ENCODE measurements around the gene SPPL2C. TPM values are rescaled to one million over a fixed set of nuclear protein-coding genes. Genes with fewer than 3 reads are reported as not detected.

The SPPL2C gene, protein sequence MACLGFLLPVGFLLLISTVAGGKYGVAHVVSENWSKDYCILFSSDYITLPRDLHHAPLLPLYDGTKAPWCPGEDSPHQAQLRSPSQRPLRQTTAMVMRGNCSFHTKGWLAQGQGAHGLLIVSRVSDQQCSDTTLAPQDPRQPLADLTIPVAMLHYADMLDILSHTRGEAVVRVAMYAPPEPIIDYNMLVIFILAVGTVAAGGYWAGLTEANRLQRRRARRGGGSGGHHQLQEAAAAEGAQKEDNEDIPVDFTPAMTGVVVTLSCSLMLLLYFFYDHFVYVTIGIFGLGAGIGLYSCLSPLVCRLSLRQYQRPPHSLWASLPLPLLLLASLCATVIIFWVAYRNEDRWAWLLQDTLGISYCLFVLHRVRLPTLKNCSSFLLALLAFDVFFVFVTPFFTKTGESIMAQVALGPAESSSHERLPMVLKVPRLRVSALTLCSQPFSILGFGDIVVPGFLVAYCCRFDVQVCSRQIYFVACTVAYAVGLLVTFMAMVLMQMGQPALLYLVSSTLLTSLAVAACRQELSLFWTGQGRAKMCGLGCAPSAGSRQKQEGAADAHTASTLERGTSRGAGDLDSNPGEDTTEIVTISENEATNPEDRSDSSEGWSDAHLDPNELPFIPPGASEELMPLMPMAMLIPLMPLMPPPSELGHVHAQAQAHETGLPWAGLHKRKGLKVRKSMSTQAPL
- total RNA-seq: not detected

GRCh38 chr17:45844695-45845375, at the start of gene SPPL2C:
SPPL2C (plus strand) TSS chr17:45844881; CDS start chr17:45844907, 26 bp downstream.
- no peak for DNase-seq

DNA sequence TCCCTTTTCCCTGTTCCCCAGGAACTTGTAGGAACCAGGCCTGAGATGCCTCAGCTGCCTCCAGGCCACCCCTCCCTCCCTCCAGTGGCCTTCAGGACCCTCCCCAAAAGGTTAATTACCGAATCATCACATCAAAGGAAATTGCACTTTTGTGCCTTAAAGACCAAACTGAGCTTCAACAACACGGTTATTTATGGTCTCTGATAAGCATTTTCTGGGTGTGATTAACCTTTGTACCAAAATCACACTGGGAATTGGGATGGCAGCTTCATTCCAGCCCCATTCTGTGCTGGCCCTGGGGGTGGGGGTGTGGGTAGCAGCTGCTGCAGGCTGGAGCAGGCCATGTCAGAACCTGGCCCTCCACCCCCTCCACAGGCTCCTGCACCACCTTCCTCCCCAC, 43.9 kb upstream of the SPPL2C start:
- DNase-seq: no peak

- no peak for DNase-seq
Observed at GRCh38 chr17:45801421-45801820, 43.3 kb upstream of the SPPL2C start.

- no peak for DNase-seq
Observed at GRCh38 chr17:45808845-45809244, 35.8 kb upstream of the SPPL2C start.

DNA sequence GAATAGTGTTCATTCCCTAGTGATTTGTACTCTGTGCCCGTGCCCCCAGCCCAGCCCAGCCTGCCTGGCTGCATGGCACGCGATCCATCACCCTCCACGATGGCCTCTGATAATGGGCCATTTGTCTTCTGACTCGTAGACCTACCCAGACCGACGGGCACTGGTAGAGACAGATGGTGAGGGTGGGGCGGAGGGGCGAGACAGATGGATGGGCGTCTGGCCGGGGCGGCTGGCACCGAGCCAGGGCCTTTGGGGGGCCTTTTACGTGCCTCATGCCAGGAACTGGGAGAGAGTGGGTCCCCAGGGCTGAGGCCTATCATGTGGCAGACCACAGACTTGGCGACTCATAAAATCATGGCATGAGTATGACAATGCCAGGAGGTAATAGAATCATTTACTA, 35.2 kb upstream of the SPPL2C start:
- DNase-seq: no peak

GRCh38 chr17:45812102-45812501, 32.6 kb upstream of the SPPL2C start:
- DNase-seq: no peak

DNA sequence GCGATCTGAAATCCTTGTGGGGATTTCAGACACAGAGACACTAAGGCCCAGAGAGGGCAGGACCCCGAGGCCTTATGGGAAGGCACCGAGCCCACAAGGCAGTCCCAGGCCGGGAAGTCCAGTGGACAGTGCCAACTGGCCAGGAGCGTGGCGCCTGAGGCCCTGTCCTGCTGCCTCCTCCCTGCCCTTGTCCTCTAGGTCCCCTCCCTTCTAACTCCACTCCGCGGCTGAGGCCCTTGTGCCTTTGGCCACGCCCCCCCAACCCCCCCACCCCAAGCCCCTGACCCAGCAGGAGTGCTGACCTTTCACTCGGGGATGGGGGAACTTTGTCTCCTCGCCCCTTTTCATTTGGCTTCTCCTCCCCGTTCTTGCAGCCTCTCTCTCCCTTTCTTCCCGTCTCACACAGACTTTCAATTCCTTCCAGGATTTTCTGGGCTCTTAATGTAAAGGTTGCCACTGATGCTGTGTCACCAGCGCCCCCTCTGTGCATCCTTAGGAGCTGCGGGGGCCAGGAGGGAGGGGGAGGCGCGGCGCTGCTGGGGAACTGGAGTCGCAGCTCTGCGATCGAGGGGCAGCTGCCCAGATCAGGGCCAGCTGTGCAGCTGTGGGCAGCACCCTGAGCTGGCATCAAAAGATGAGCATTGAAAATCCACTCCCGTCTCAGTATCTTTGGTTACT, 31.5 kb upstream of the SPPL2C start:
- DNase-seq: no peak

DNA sequence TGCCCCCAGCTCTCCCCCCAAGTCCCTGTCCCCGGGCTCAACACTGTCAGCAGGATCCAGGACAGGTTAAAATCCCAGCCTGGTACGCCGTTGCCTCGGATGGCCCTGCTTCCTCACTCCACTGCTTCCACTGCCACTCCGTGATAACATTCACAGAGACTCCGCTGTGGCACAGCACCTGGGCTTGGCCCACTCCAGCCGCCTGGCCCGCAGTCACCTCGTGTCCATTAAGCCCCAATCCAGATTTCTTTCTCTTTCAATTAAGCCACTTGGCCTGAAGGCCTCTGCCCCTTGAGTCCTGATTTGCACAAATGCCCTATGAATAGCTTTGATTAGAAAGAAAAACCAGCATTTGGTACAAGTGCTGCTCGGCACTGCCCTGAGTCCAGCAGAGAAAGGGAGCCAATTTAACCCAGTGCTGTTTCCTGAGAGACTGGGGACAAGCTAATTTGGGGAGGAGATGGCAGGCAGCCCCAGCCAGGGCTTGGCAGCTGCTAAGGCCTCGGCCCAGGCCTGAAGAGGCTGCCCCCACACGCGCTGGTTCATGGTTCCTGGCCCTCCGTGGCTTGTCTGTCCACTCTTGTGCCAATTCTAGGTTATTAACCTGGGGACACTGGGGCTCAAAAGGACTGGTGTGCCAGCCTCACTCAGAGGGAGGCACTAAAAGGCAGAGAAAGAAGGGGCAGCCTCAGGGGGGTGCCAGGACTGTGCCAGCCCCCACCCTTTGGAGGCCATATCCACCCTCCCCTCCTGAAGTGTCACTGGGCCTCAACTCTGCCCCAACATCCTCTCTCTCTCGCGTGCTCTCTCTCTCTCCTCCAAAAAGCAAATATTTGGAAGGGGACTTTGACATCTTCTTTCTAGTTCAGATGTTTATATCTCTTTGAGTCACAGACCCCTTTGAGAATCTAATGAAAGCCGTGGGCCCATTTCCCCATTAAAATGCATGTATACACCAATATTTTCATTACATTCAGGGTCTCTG, 29.8 kb upstream of the SPPL2C start:
- DNase-seq: no peak

GRCh38 chr17:45815752-45816151, 28.9 kb upstream of the SPPL2C start:
- no peak for DNase-seq

- no peak for DNase-seq
Observed at GRCh38 chr17:45818041-45818440, 26.6 kb upstream of the SPPL2C start.

DNA sequence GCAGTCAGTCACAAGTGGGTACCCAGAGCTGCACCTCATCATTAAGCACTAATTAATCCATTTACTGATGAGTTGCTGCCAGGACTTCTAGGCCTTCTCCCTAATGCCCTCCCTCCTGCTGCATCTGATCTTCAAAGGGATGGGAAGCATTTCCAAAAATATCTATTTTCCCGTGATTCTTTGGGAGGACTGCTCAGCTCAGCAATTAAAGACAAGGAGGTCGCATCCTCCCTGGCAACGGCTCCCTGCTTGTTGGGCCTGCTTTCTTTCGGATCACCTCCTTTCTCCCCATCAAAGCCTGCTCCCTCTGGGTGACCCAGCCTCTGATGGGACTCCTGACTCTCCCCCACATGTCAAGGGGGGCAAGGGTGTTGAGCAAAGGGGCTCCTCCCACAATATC, 26.0 kb upstream of the SPPL2C start:
- no peak for DNase-seq

GRCh38 chr17:45819632-45820031, 25.0 kb upstream of the SPPL2C start:
- DNase-seq: no peak

GRCh38 chr17:45820052-45820780, 24.5 kb upstream of the SPPL2C start:
- DNase-seq: no peak

GRCh38 chr17:45821147-45821546, 23.5 kb upstream of the SPPL2C start:
- no peak for DNase-seq

- no peak for DNase-seq
Observed at GRCh38 chr17:45823598-45823997, 21.1 kb upstream of the SPPL2C start.

GRCh38 chr17:45824475-45824874, 20.2 kb upstream of the SPPL2C start:
- no peak for DNase-seq

DNA sequence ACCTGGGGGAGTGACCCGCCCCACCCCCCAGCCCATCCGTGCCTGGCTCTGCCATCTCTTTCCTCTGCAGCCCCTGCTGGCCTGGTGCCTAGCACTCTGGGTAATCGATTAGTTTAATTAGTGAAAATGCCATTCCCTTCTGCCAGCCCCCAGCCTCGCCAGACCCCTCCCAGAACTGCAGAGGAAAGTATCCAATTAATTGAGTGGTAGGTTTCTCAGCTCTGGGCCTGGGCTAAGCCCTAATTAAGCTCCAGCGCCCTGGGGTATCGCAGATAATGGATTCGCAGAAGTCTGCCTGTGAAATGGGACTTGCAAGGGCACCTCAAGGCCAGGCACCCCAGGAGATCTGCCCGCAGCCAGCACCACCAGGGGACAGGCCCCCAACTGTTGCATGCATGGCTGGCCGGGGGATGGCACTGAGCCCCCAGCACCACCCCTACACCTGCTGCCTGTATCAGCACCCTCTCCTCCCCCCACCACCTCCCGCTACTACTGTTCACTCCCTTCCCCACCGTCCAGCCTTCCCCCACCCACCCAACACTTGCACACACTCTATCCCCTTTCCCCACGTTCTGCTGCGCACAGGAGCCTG, 19.7 kb upstream of the SPPL2C start:
- no peak for DNase-seq

GRCh38 chr17:45825792-45826191, 18.9 kb upstream of the SPPL2C start:
- DNase-seq: no peak

- no peak for DNase-seq
Observed at GRCh38 chr17:45826919-45827588, 17.6 kb upstream of the SPPL2C start.

DNA sequence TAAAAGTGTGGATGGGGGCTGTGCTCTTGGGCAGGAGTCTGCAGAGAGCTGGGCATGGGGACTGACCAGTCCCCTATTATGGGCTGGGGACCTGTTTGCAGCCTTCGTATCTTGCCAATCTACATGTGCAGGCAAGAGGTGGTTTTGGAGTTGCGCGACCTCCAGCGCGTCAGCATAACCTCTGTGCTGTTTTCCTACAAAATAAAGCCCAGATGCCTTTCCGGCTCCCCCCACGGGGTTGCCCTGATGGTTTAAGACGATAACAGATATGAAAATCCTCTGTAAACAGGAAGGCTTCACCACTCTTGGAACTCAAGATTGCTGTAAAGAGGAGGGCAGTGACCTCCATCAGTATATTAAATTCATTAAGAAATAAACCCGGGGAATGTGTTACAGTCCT, 16.5 kb upstream of the SPPL2C start:
- DNase-seq: no peak
